Testis (tissue), 2 donors: ENCODE results near the gene CCNJL.

Experiments
- POLR2A ChIP-seq: fragments of 450-650 bp; IDR thresholded peaks from one replicate; pipeline ENCODE4 v1.6.1; 2017; ENCODE audit warnings: antibody characterized with exemption, mild to moderate bottlenecking, moderate library complexity
- TF ChIP-seq, protein P1 (sequence below), 3 experiments: fragments of 450-650 bp in 2 of 3; fragments of 200-600 bp in 1 of 3; sonication (generic) in 1 of 3; IDR thresholded peaks; one replicate each; pipeline ENCODE4 v1.5.1; 2016 to 2019; ENCODE audit warnings: antibody characterized with exemption in 3 of 3, mild to moderate bottlenecking in 2 of 3, moderate library complexity in 1 of 3

DNA sequence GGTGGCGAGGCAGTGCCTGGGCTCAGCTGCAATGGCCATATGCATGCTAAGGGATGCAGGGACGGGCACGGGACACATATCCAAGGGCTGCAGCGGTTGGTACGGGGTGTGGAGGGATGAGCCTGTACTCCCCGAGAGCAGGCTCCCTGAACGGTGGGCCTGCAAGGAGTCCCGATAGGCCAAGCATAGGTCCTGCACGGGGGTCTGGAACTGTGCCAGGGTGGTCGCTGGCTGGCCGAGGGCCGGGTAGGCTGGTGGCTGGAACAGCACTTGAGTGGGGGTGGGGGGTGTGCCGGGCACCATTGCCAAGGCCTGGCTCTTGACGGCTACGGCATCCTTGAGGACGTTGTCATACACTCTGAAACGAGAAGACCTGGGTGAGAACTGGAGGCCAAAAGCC lies 58.9 kb downstream of the CCNJL start:
- TF ChIP-seq, protein P1, sequence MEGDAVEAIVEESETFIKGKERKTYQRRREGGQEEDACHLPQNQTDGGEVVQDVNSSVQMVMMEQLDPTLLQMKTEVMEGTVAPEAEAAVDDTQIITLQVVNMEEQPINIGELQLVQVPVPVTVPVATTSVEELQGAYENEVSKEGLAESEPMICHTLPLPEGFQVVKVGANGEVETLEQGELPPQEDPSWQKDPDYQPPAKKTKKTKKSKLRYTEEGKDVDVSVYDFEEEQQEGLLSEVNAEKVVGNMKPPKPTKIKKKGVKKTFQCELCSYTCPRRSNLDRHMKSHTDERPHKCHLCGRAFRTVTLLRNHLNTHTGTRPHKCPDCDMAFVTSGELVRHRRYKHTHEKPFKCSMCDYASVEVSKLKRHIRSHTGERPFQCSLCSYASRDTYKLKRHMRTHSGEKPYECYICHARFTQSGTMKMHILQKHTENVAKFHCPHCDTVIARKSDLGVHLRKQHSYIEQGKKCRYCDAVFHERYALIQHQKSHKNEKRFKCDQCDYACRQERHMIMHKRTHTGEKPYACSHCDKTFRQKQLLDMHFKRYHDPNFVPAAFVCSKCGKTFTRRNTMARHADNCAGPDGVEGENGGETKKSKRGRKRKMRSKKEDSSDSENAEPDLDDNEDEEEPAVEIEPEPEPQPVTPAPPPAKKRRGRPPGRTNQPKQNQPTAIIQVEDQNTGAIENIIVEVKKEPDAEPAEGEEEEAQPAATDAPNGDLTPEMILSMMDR (IDR thresholded peaks at IDR 0.05): no peak
- TF ChIP-seq POLR2A: no peak
